Measurements from ENCODE around the gene TECPR1. TPM values are rescaled to one million over a fixed set of nuclear protein-coding genes. Genes with fewer than 3 reads are reported as not detected.

The TECPR1 gene
- total RNA-seq, 1 experiment from 2014 or later: 13.9 TPM

DNA sequence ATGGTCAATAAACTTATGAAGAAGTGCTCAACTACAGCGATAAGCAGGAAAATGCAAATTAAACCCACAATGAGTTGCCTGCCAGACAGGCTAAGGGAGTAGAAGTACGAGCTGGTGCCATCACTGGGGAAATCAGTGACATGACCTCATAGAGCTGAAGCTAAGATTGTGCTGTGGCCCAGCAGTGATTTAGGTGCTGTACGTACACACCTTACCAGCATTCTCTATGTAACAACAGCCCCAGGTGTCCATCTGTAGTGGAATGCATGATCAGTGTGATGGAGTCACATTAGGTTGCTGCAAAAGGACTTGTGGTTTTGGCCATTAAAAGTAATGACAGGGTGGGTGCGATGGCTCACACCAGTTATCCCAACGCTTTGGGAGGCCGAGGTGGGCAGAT is 5.7 kb upstream of the TECPR1 start:
- H3K23me2 ChIP-seq (ENCODE audit: insufficient read length, low read depth, low read length, poor library complexity, severe bottlenecking): no peaks in the 10 kb centered on the region
- H3K36me3 Mint-ChIP-seq (ENCODE audit: insufficient read depth in 1 of 3, low read depth in 3 of 3): peaks cover 5 to 22% (median 14%) of the 10 kb centered on the region in 3 experiments; a peak in 5 of 7 replicates
- H3K27ac ChIP-seq (ENCODE audit: insufficient read length, low read depth, low read length): no peak overlapping the region
- TF ChIP-seq, protein P1, sequence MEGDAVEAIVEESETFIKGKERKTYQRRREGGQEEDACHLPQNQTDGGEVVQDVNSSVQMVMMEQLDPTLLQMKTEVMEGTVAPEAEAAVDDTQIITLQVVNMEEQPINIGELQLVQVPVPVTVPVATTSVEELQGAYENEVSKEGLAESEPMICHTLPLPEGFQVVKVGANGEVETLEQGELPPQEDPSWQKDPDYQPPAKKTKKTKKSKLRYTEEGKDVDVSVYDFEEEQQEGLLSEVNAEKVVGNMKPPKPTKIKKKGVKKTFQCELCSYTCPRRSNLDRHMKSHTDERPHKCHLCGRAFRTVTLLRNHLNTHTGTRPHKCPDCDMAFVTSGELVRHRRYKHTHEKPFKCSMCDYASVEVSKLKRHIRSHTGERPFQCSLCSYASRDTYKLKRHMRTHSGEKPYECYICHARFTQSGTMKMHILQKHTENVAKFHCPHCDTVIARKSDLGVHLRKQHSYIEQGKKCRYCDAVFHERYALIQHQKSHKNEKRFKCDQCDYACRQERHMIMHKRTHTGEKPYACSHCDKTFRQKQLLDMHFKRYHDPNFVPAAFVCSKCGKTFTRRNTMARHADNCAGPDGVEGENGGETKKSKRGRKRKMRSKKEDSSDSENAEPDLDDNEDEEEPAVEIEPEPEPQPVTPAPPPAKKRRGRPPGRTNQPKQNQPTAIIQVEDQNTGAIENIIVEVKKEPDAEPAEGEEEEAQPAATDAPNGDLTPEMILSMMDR (conservative IDR thresholded peaks at IDR 0.05): no peak
- no peak overlapping the region for H2BK120ac ChIP-seq (ENCODE audit: low read depth, low read length, poor library complexity, severe bottlenecking)
- no CpG with 5 or more reads among the region's 6 CpGs for WGBS (ENCODE audit: extremely low coverage, insufficient read length, low lambda C conversion rate)
- H3K27me3 Mint-ChIP-seq (ENCODE audit: low read depth): no peaks in the 10 kb centered on the region
- H3K23ac ChIP-seq (ENCODE audit: insufficient read length, low read depth, low read length): no peak overlapping the region
- H2BK15ac ChIP-seq (ENCODE audit: low read depth, low read length): no peak overlapping the region
- no peak overlapping the region for H3K56ac ChIP-seq (ENCODE audit: insufficient read length, low read depth, low read length)
- H3K4ac ChIP-seq (ENCODE audit: low read depth, low read length): no peak overlapping the region
- H3K9ac ChIP-seq (ENCODE audit: extremely low read depth, insufficient read length, low read length): no peak overlapping the region
- H3K27ac Mint-ChIP-seq: no peak overlapping the region
- H2AFZ ChIP-seq (ENCODE audit: low read length): no peak overlapping the region
- H2BK20ac ChIP-seq (ENCODE audit: low read depth, low read length, poor library complexity, severe bottlenecking): no peak overlapping the region
- no peak overlapping the region for H3K14ac ChIP-seq (ENCODE audit: insufficient read depth, low read length)
- no peaks in the 10 kb centered on the region for H3K4me1 ChIP-seq (ENCODE audit: insufficient read depth, low read length)
- no peak overlapping the region for H2AK5ac ChIP-seq (ENCODE audit: insufficient read length, low read length)
- H3K18ac ChIP-seq (ENCODE audit: insufficient read length, low read depth, low read length): no peak overlapping the region
- no peak overlapping the region for H3K4me2 ChIP-seq (ENCODE audit: insufficient read depth, insufficient read length, low read length)
- H2BK12ac ChIP-seq (ENCODE audit: insufficient read length, low read depth, low read length): no peak overlapping the region
- no peaks in the 10 kb centered on the region for H3K9me3 ChIP-seq (ENCODE audit: control insufficient read depth, low read depth, low read length)
- no peak overlapping the region for H4K91ac ChIP-seq (ENCODE audit: insufficient read length, low read depth, low read length)
- peaks cover 5% of the 10 kb centered on the region in 2 experiments for H3K4me1 Mint-ChIP-seq
- no peak overlapping the region for H3T11ph ChIP-seq (ENCODE audit: low read length)
- no peaks in the 10 kb centered on the region for H3K79me1 ChIP-seq (ENCODE audit: insufficient read depth, low read depth, low read length, poor library complexity, severe bottlenecking)
- DNase-seq: no peak
- no peak overlapping the region for H4K8ac ChIP-seq (replicated peaks; ENCODE audit: insufficient read length, low read depth, low read length)
- H3K79me2 ChIP-seq (ENCODE audit: insufficient read depth, low read length): no peaks in the 10 kb centered on the region
- H3K4me3 Mint-ChIP-seq: no peak overlapping the region
- H2BK5ac ChIP-seq (ENCODE audit: insufficient read length, low read length): no peak overlapping the region
- H4K20me1 ChIP-seq (ENCODE audit: control insufficient read depth, insufficient read depth, insufficient read length): no peaks in the 10 kb centered on the region
- H3K9me3 Mint-ChIP-seq: no peaks in the 10 kb centered on the region
- no peaks in the 10 kb centered on the region for H3K27me3 ChIP-seq (ENCODE audit: insufficient read depth, low read length)
- H4K5ac ChIP-seq (ENCODE audit: insufficient read length, low read depth, low read length): no peak overlapping the region
